Measurements from ENCODE around the gene USP22.

DNA sequence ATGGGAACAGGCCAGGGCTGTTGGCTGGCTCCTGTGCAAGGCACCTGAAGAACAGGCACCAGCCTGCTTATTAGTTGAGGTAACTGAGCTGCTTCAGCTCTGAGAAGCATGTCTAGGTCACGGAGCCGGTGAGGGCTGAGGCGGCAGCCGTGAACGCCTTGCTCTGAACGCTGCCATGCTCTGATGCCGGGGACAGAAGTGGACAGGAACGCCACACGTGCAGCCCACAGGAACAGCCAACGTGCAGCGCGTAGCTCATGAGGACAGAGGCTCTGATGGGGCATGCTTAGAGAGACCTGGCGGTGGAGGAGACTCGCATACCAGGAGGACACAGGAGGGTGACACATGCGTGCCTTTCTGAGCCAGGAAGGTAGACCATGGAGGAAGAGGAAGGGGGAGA, 25.6 kb downstream of the USP22 start:
- TF ChIP-seq ZNF274 (IDR thresholded peaks at IDR 0.05; ENCODE audit: low read depth, low read length) = no peak
- no peak for TF ChIP-seq YY1 (IDR thresholded peaks at IDR 0.05; ENCODE audit: insufficient read depth, insufficient read length)
- no peak for TF ChIP-seq SUZ12 (IDR thresholded peaks at IDR 0.05; ENCODE audit: extremely low read depth, insufficient read depth, insufficient read length)

Data from NT2/D1 (cell line).